Tibial artery (tissue), 4 donors: ENCODE results near the gene CILP2.

Source experiments
- DNase-seq, 2 donors: peaks; one replicate each; pipeline ENCODE4 v3.0.0-alpha.2; 2019
- H3K27ac ChIP-seq, 2 donors: fragments of 200-600 bp; sonication (generic) in 1 of 2; 1 replicate in 1 of 2; 2 replicates in 1 of 2; pipeline ENCODE4 v1.5.1; 2018 to 2019; ENCODE audit warnings: mild to moderate bottlenecking in 1 of 2
- H3K27me3 ChIP-seq, 2 donors: fragments of 200-600 bp; sonication (generic) in 1 of 2; one replicate each; pipeline versions ENCODE4 v1.5.1 to v1.6.0; 2016 to 2019
- H3K36me3 ChIP-seq, 3 donors: fragments of 200-600 bp; sonication (generic) in 2 of 3; one replicate each; pipeline ENCODE4 v1.5.1; 2016 to 2019; ENCODE audit warnings: mild to moderate bottlenecking in 2 of 3
- H3K4me1 ChIP-seq, 4 donors: fragments of 200-600 bp; sonication (generic) in 2 of 4; 1 replicate in 3 of 4; 2 replicates in 1 of 4; pipeline ENCODE4 v1.5.1; 2016 to 2019
- H3K4me3 ChIP-seq, 2 donors: fragments of 200-600 bp; sonication (generic) in 1 of 2; 1 replicate in 1 of 2; 2 replicates in 1 of 2; pipeline ENCODE4 v1.5.1; 2018 to 2019; ENCODE audit warnings: mild to moderate bottlenecking in 2 of 2
- H3K9me3 ChIP-seq, 3 donors: fragments of 200-600 bp; sonication (generic) in 1 of 3; one replicate each; pipeline ENCODE4 v1.5.1; 2016 to 2019
- intact Hi-C: fragments of 100-400 bp; cut with DNase I; formaldehyde crosslinking; loops from one replicate; pipeline ENCODE4 v1.15.0; 2023; ENCODE audit warnings: low total_unique reads
- TF ChIP-seq, protein P1 (sequence below), 2 experiments: fragments of 200-600 bp in 1 of 2; fragments of 450-650 bp in 1 of 2; IDR thresholded peaks; one replicate each; pipeline ENCODE4 v1.5.1; 2017 to 2019; ENCODE audit warnings: antibody characterized with exemption in 2 of 2, mild to moderate bottlenecking in 1 of 2, moderate library complexity in 1 of 2

CILP2 gene, protein sequence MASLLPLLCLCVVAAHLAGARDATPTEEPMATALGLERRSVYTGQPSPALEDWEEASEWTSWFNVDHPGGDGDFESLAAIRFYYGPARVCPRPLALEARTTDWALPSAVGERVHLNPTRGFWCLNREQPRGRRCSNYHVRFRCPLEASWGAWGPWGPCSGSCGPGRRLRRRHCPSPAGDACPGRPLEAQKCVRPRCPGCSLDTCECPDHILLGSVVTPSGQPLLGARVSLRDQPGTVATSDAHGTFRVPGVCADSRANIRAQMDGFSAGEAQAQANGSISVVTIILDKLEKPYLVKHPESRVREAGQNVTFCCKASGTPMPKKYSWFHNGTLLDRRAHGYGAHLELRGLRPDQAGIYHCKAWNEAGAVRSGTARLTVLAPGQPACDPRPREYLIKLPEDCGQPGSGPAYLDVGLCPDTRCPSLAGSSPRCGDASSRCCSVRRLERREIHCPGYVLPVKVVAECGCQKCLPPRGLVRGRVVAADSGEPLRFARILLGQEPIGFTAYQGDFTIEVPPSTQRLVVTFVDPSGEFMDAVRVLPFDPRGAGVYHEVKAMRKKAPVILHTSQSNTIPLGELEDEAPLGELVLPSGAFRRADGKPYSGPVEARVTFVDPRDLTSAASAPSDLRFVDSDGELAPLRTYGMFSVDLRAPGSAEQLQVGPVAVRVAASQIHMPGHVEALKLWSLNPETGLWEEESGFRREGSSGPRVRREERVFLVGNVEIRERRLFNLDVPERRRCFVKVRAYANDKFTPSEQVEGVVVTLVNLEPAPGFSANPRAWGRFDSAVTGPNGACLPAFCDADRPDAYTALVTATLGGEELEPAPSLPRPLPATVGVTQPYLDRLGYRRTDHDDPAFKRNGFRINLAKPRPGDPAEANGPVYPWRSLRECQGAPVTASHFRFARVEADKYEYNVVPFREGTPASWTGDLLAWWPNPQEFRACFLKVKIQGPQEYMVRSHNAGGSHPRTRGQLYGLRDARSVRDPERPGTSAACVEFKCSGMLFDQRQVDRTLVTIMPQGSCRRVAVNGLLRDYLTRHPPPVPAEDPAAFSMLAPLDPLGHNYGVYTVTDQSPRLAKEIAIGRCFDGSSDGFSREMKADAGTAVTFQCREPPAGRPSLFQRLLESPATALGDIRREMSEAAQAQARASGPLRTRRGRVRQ

DNA sequence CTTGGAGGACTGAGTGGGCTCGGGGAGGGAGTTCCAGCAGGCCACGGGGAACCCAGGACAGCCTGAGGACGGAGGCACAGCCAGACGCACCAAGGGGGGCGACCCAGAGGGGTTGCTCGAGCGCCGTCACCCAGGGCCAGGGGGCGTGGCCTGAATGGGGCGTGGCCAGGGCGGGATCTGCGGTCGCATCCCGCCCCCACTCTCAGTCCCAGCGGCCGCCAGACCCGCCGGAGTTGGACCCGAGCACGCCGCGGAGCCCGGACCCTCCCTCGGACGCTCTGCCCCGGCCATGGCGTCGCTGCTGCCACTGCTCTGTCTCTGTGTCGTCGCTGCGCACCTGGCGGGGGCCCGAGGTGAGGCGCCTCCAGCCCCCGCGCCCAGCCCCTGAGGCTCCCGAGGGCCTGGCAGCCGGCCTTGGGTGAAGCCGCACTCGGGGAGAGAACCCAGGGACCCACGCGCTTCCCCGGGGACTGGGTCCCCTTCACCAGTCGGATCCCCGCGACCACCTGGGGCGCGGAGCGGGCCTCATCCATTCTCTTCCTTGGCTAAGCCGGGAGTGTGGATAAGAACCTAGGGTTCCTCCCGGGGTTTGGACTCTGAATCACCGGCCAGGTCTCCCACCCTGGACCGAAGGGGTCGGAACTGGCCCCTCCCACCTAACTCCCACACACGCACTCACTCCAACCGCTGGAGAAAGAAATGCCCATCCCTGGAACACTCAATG is at the start of gene CILP2:
TSS of gene CILP2 (plus strand) at position 205 of the 724 bp plus-strand sequence. CDS start at position 290, 85 bp downstream.
- no peaks in the 10 kb centered on the region for H3K9me3 ChIP-seq
- H3K27ac ChIP-seq: no peak within 1 kb of the TSS
- H3K4me3 ChIP-seq: peak within 1 kb of the TSS; percentile 18 to 36
- H3K4me1 ChIP-seq: peaks cover 0 to 39% (median 29%) of the 10 kb centered on the region in 4 donors
- DNase-seq: peak in 1 of 2 donors; percentile 26
- H3K36me3 ChIP-seq: peaks cover 0 to 7% (median 0%) of the 10 kb centered on the region in 3 donors
- H3K27me3 ChIP-seq: peaks cover 0 to 57% of the 10 kb centered on the region in 2 donors
- intact Hi-C loops: loop anchor here (10.0 kb wide), 1 partner anchor 417 kb away; no protein-coding TSS in a partner anchor
- TF ChIP-seq, protein P1, sequence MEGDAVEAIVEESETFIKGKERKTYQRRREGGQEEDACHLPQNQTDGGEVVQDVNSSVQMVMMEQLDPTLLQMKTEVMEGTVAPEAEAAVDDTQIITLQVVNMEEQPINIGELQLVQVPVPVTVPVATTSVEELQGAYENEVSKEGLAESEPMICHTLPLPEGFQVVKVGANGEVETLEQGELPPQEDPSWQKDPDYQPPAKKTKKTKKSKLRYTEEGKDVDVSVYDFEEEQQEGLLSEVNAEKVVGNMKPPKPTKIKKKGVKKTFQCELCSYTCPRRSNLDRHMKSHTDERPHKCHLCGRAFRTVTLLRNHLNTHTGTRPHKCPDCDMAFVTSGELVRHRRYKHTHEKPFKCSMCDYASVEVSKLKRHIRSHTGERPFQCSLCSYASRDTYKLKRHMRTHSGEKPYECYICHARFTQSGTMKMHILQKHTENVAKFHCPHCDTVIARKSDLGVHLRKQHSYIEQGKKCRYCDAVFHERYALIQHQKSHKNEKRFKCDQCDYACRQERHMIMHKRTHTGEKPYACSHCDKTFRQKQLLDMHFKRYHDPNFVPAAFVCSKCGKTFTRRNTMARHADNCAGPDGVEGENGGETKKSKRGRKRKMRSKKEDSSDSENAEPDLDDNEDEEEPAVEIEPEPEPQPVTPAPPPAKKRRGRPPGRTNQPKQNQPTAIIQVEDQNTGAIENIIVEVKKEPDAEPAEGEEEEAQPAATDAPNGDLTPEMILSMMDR (IDR thresholded peaks at IDR 0.05): no peak

DNA sequence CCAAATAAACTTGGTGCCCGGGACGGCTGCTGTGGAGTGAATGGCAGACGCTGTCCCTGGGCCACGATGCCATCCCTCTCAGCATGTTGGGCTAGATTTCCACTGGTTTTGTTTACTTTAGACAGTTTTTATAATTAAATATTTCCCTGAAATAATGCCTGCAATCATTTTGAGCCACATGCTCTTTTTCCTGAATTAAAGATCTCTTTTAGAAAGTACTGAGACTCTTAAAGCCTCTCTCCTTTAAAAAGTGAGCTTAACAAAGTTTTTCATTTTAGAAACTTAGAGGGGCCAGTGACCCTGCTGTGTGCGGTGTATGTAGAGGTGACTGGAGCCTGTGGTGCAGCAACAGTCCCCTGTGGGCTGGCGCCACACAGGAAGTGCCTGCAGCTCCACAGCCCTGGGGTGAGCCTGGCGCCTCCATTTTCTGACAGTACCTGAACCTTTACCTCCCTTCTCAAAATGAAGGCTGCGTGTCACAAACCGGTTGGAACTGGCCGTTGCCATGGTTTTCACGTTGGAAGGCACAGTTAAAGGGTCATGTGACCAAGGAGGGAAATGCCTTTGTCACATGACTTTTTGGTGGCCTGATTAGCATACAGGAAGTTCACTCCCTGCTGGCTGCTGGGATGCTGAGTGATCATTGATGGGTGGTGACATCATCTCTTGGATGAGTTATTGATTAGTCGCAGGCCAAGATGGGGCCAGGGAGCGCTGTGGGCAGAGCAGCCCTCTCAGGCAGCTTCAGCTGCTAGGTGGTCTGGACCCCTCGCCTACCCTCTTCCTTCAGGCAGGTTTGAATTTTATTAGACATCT is 49.0 kb upstream of the CILP2 start:
- Histone ChIP-seq H3K36me3 (peaks cover 13 to 28% (median 19%) of the 10 kb centered on the region in 3 donors), H3K4me3 (peak overlapping the region; percentile 32 to 37), H3K4me1 (peaks cover 0 to 50% (median 29%) of the 10 kb centered on the region in 4 donors), H3K27ac (peak overlapping the region; percentile 78 to 86), H3K27me3 (no peaks in the 10 kb centered on the region), H3K9me3 (no peaks in the 10 kb centered on the region)
- TF ChIP-seq, protein P1 (IDR thresholded peaks at IDR 0.05): no peak
- intact Hi-C loops: no loop called here
- peak; percentile 84 to 93 for DNase-seq

DNA sequence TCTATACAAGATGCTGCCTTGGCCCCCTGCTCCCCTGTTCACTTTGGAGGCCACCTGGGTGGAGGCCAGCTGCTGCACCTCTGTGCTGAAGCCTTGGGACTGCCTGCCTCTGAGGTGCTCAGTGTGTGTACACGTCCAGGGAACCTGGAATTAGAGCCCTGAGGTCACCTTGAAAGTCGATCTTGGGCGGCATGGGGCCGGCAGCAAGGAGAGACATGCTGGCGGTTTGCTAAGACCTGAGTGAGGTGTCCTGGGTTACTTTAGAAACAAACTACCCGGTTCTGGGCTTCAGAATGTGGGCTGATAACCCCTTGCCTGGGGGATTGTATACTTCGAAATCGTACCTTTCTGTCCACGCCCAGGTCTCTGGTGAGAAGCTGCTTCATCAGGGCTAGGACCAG is 48.3 kb upstream of the CILP2 start:
- no peak for DNase-seq
- no peaks in the 10 kb centered on the region for H3K9me3 ChIP-seq
- peak overlapping the region; percentile 78 to 86 for H3K27ac ChIP-seq
- TF ChIP-seq, protein P1 (IDR thresholded peaks at IDR 0.05): no peak
- intact Hi-C loops: loop anchor here (2.0 kb wide), 1 partner anchor 123 kb away; no protein-coding TSS in a partner anchor
- H3K36me3 ChIP-seq: peaks cover 20 to 35% (median 26%) of the 10 kb centered on the region in 3 donors
- peak overlapping the region in 1 of 2 donors; percentile 32 for H3K4me3 ChIP-seq
- no peaks in the 10 kb centered on the region for H3K27me3 ChIP-seq
- peaks cover 0 to 50% (median 29%) of the 10 kb centered on the region in 4 donors for H3K4me1 ChIP-seq

DNA sequence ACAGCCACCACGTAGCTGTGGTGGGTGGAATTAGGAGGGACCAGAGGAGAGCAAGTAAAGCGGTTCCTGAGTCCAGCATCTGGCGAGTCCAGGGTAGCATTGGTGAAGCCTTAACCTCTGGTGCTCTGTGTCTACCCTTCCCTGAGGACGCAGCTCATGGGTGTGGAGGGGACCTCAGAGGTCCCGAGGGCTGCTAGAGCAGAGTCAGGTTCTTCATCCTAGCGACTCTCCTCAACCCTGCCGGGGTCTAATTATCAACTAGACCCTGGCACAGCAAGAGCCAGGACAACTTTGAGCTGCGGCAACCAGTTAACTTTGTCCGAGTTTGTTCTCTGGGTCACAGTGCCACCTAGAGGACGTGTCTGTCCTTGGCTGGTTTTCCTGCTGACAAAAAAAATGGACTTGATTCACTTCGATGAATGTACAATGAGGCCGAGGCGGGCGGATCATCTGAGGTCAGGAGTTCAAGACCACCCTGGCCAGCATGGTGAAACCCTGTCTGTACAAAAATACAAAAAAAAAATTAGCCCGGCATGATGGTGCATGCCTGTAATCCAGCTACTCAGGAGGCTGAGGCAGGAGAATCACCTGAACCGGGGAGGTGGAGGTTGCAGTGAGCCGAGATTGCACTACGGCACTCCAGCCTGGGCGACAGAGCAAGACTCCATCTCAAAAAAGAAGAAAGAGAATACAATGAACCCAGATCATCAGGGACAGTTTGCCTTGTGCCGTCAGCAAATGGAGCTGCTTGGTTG is 47.7 kb upstream of the CILP2 start:
- Histone ChIP-seq H3K36me3 (peaks cover 23 to 39% (median 29%) of the 10 kb centered on the region in 3 donors), H3K9me3 (no peaks in the 10 kb centered on the region), H3K27me3 (no peaks in the 10 kb centered on the region), H3K4me3 (peak overlapping the region in 1 of 2 donors; percentile 3), H3K4me1 (peaks cover 0 to 50% (median 29%) of the 10 kb centered on the region in 4 donors), H3K27ac (peak overlapping the region; percentile 78 to 86)
- TF ChIP-seq, protein P1 (IDR thresholded peaks at IDR 0.05): peak; percentile 82 to 88
- intact Hi-C loops: loop anchor here (2.0 kb wide), 1 partner anchor 124 kb away; no protein-coding TSS in a partner anchor
- peak; percentile 81 to 88 for DNase-seq
